ENCODE data around the gene KCTD17.

Gene KCTD17

GRCh38 chr22:37025500-37026070 is 26.0 kb upstream of the KCTD17 start:
- Histone ChIP-seq H3K36me3 (peaks cover 64% of the 10 kb centered on the region), H3K9me3 (no peaks in the 10 kb centered on the region), H3K4me3 (ENCODE audit: low read depth in 1 of 2, low read length in 1 of 2) (no peak overlapping the region), H3K27ac (no peak overlapping the region), H3K27me3 (no peaks in the 10 kb centered on the region), H3K4me1 (ENCODE audit: control insufficient read depth in 1 of 2, insufficient read depth in 1 of 2, low read depth in 1 of 2, low read length in 1 of 2) (peaks cover 3 to 11% of the 10 kb centered on the region in 2 experiments)
- TF ChIP-seq, protein P1, sequence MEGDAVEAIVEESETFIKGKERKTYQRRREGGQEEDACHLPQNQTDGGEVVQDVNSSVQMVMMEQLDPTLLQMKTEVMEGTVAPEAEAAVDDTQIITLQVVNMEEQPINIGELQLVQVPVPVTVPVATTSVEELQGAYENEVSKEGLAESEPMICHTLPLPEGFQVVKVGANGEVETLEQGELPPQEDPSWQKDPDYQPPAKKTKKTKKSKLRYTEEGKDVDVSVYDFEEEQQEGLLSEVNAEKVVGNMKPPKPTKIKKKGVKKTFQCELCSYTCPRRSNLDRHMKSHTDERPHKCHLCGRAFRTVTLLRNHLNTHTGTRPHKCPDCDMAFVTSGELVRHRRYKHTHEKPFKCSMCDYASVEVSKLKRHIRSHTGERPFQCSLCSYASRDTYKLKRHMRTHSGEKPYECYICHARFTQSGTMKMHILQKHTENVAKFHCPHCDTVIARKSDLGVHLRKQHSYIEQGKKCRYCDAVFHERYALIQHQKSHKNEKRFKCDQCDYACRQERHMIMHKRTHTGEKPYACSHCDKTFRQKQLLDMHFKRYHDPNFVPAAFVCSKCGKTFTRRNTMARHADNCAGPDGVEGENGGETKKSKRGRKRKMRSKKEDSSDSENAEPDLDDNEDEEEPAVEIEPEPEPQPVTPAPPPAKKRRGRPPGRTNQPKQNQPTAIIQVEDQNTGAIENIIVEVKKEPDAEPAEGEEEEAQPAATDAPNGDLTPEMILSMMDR (IDR thresholded peaks at IDR 0.05): no peak

GRCh38 chr22:37026325-37026724 is 25.2 kb upstream of the KCTD17 start:
- Histone ChIP-seq H3K4me3 (ENCODE audit: low read depth in 1 of 2, low read length in 1 of 2) (no peak overlapping the region), H3K27ac (no peak overlapping the region), H3K9me3 (no peaks in the 10 kb centered on the region), H3K4me1 (ENCODE audit: control insufficient read depth in 1 of 2, insufficient read depth in 1 of 2, low read depth in 1 of 2, low read length in 1 of 2) (peaks cover 0 to 6% of the 10 kb centered on the region in 2 experiments), H3K36me3 (peaks cover 68% of the 10 kb centered on the region), H3K27me3 (no peaks in the 10 kb centered on the region)
- TF ChIP-seq, protein P1 (IDR thresholded peaks at IDR 0.05): no peak

DNA sequence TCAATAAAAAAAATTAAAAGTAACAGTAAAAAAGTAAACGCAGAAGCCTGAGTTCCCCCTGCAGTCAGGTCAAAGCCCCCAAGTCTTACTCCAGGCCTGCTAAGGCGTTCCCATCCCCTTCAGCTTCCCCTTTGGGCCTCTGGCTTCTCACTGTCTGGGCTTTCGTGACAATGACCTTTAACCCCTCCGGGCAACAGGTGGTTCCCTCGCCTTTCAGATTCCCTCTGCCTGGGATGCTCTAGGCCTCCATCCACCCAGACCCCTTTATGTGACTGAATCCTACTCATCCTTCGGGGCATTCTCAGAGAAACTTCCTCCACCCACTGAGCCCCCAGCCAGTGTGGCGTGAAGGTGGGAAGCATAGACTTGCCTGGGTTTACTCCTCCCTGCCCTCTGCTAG is 24.0 kb upstream of the KCTD17 start:
- H3K27ac ChIP-seq: no peak overlapping the region
- no peaks in the 10 kb centered on the region for H3K27me3 ChIP-seq
- TF ChIP-seq, protein P1 (IDR thresholded peaks at IDR 0.05): no peak
- peaks cover 68% of the 10 kb centered on the region for H3K36me3 ChIP-seq
- H3K4me3 ChIP-seq (ENCODE audit: low read depth in 1 of 2, low read length in 1 of 2): no peak overlapping the region
- H3K9me3 ChIP-seq: no peaks in the 10 kb centered on the region
- peaks cover 9 to 11% of the 10 kb centered on the region in 2 experiments for H3K4me1 ChIP-seq (ENCODE audit: control insufficient read depth in 1 of 2, insufficient read depth in 1 of 2, low read depth in 1 of 2, low read length in 1 of 2)

GRCh38 chr22:37028692-37029674 is 22.6 kb upstream of the KCTD17 start:
- peaks cover 23% of the 10 kb centered on the region in 2 experiments for H3K4me1 ChIP-seq (ENCODE audit: control insufficient read depth in 1 of 2, insufficient read depth in 1 of 2, low read depth in 1 of 2, low read length in 1 of 2)
- no peak overlapping the region for H3K4me3 ChIP-seq (ENCODE audit: low read depth in 1 of 2, low read length in 1 of 2)
- TF ChIP-seq, protein P1 (IDR thresholded peaks at IDR 0.05): no peak
- H3K9me3 ChIP-seq: no peaks in the 10 kb centered on the region
- H3K36me3 ChIP-seq: peaks cover 68% of the 10 kb centered on the region
- H3K27me3 ChIP-seq: no peaks in the 10 kb centered on the region
- H3K27ac ChIP-seq: no peak overlapping the region

GRCh38 chr22:37030560-37031281 is 20.8 kb upstream of the KCTD17 start:
- H3K4me3 ChIP-seq (ENCODE audit: low read depth in 1 of 2, low read length in 1 of 2): no peak overlapping the region
- TF ChIP-seq, protein P1 (IDR thresholded peaks at IDR 0.05): no peak

More at GRCh38 chr22:37030560-37031281, 20.8 kb upstream of the KCTD17 start:
- Histone ChIP-seq H3K36me3 (peaks cover 51% of the 10 kb centered on the region), H3K4me1 (ENCODE audit: control insufficient read depth in 1 of 2, insufficient read depth in 1 of 2, low read depth in 1 of 2, low read length in 1 of 2) (peaks cover 23% of the 10 kb centered on the region in 2 experiments), H3K27ac (no peak overlapping the region), H3K9me3 (no peaks in the 10 kb centered on the region), H3K27me3 (no peaks in the 10 kb centered on the region)
